DMS53 treated with DMSO at 0.1 percent for 48 hours (cell line): ENCODE results near the gene KLK13.

Experiments
- DNase-seq: peaks from one replicate; lab custom pipeline; 2025; ENCODE audit not compliant: unreplicated experiment; lab: John Stamatoyannopoulos, UW

Gene KLK13

GRCh38 chr19:51023946-51024345, 40.9 kb downstream of the KLK13 start:
- no peak for DNase-seq

- DNase-seq: no peak
These were observed 42.4 kb downstream of the KLK13 start for GRCh38 chr19:51022526-51022925.

- peak; percentile 85 for DNase-seq
These were observed 43.8 kb downstream of the KLK13 start for GRCh38 chr19:51020988-51021651.

GRCh38 chr19:51019544-51019925, 45.4 kb downstream of the KLK13 start, which contains the start of gene KLK10:
KLK10 (minus strand) TSS chr19:51019709; CDS start chr19:51019130, 579 bp downstream.
- DNase-seq: peak; percentile 41

GRCh38 chr19:51018745-51019543, 45.9 kb downstream of the KLK13 start:
- DNase-seq: no peak

GRCh38 chr19:51016798-51017683, 47.9 kb downstream of the KLK13 start:
- DNase-seq: peak; percentile 60

- DNase-seq: no peak
These were observed 49.1 kb downstream of the KLK13 start for GRCh38 chr19:51015691-51016267.

GRCh38 chr19:51014242-51014641, 50.6 kb downstream of the KLK13 start:
- no peak for DNase-seq

- DNase-seq: no peak
These were observed 52.2 kb downstream of the KLK13 start for GRCh38 chr19:51012661-51013190.

- DNase-seq: no peak
These were observed 54.7 kb downstream of the KLK13 start for GRCh38 chr19:51010066-51010795.

- DNase-seq: no peak
These were observed 55.6 kb downstream of the KLK13 start for GRCh38 chr19:51009061-51009891.

GRCh38 chr19:51007488-51007887, 57.4 kb downstream of the KLK13 start:
- no peak for DNase-seq

- no peak for DNase-seq
These were observed 58.5 kb downstream of the KLK13 start for GRCh38 chr19:51006406-51006805.
